MM.1S (cell line): ENCODE measurements around the gene PPM1F.

Experiments used
- DNase-seq: peaks from one replicate; pipeline ENCODE4 v3.0.0-alpha.2; 2015
- H2AFZ ChIP-seq: fragments of 300-600 bp; sonication (generic); 2 replicates; pipeline ENCODE4 v1.6.0; 2016; ENCODE audit warnings: antibody characterized with exemption, low read length
- H3F3A ChIP-seq: fragments of 300-600 bp; sonication (generic); 2 replicates; pipeline ENCODE4 v1.6.1; 2016; ENCODE audit warnings: mild to moderate bottlenecking, antibody characterized with exemption, low read length, moderate library complexity, mixed read lengths; ENCODE audit not compliant: insufficient read depth
- H3K27ac ChIP-seq: fragments of 300-600 bp; sonication (generic); 2 replicates; pipeline ENCODE4 v1.5.1; 2016; ENCODE audit warnings: mild to moderate bottlenecking, low read length
- H3K27me3 ChIP-seq: fragments of 300-600 bp; sonication (generic); replicated peaks from 2 replicates; pipeline ENCODE4 v1.6.0; 2016; ENCODE audit warnings: low read length; ENCODE audit not compliant: insufficient read depth
- H3K36me3 ChIP-seq: fragments of 300-600 bp; sonication (generic); replicated peaks from 2 replicates; pipeline ENCODE4 v1.6.1; 2016; ENCODE audit warnings: mild to moderate bottlenecking, low read length, mixed read lengths; ENCODE audit not compliant: insufficient read depth
- H3K4me1 ChIP-seq: fragments of 300-600 bp; sonication (generic); 2 replicates; pipeline ENCODE4 v1.6.1; 2016; ENCODE audit warnings: low read length, mixed read lengths
- H3K4me2 ChIP-seq: fragments of 300-600 bp; sonication (generic); 2 replicates; pipeline ENCODE4 v1.6.0; 2016; ENCODE audit warnings: low read depth, low read length
- H3K4me3 ChIP-seq: fragments of 300-600 bp; sonication (generic); 2 replicates; pipeline ENCODE4 v1.5.1; 2016; ENCODE audit warnings: low read length, mixed read lengths
- H3K79me2 ChIP-seq: fragments of 300-600 bp; sonication (generic); 2 replicates; pipeline ENCODE4 v1.6.1; 2016; ENCODE audit warnings: mixed run types, low read length, mixed read lengths
- H3K9ac ChIP-seq: fragments of 300-600 bp; sonication (generic); 2 replicates; pipeline ENCODE4 v1.6.1; 2016; ENCODE audit warnings: low read length, mixed read lengths
- H3K9me2 ChIP-seq: fragments of 300-600 bp; sonication (generic); replicated peaks from 2 replicates; pipeline ENCODE4 v1.6.1; 2016; ENCODE audit warnings: mild to moderate bottlenecking, low read length, mixed read lengths; ENCODE audit not compliant: insufficient read depth
- H3K9me3 ChIP-seq: fragments of 300-600 bp; sonication (generic); replicated peaks from 2 replicates; pipeline ENCODE4 v1.6.1; 2016; ENCODE audit warnings: mild to moderate bottlenecking, low read length, mixed read lengths; ENCODE audit not compliant: insufficient read depth
- H4K20me1 ChIP-seq: fragments of 300-600 bp; sonication (generic); 2 replicates; pipeline ENCODE4 v1.6.1; 2016; ENCODE audit warnings: mild to moderate bottlenecking, low read length, moderate library complexity, mixed read lengths; ENCODE audit not compliant: insufficient read depth
- CTCF ChIP-seq: fragments of 300-600 bp; sonication (generic); IDR thresholded peaks from 2 replicates; pipeline ENCODE4 v1.5.1; 2016; ENCODE audit warnings: antibody characterized with exemption, low read length, mixed read lengths
- EZH2 ChIP-seq: fragments of 300-600 bp; sonication (generic); optimal IDR thresholded peaks from 2 replicates; pipeline ENCODE3; 2017; ENCODE audit warnings: low read depth, mild to moderate bottlenecking, antibody characterized with exemption, low read length, mixed read lengths
- EZH2phosphoT487 ChIP-seq: fragments of 300-600 bp; sonication (generic); IDR thresholded peaks from 2 replicates; pipeline ENCODE4 v1.6.1; 2018; ENCODE audit warnings: antibody characterized with exemption, low read length

PPM1F gene

GRCh38 chr22:21947040-21948014, 5.3 kb downstream of the PPM1F start:
- Histone ChIP-seq H3K36me3 (no peaks in the 10 kb centered on the region), H3K9me2 (no peaks in the 10 kb centered on the region), H3K4me2 (no peak overlapping the region), H4K20me1 (no peaks in the 10 kb centered on the region), H3K79me2 (no peaks in the 10 kb centered on the region), H3K9ac (no peak overlapping the region), H3K27me3 (no peaks in the 10 kb centered on the region), H3K9me3 (no peaks in the 10 kb centered on the region), H2AFZ (no peak overlapping the region), H3K27ac (no peak overlapping the region), H3K4me3 (no peak overlapping the region), H3K4me1 (no peaks in the 10 kb centered on the region), H3F3A (no peaks in the 10 kb centered on the region)
- TF ChIP-seq CTCF, result no peak
- no peak for TF ChIP-seq EZH2
- no peak for TF ChIP-seq EZH2phosphoT487
- no peak for DNase-seq

GRCh38 chr22:21946262-21946925, 6.3 kb downstream of the PPM1F start:
- no peak for TF ChIP-seq CTCF
- H3K9me2 ChIP-seq, result no peaks in the 10 kb centered on the region
- H3K4me1 ChIP-seq, result no peaks in the 10 kb centered on the region
- H3K4me2 ChIP-seq, result no peak overlapping the region
- H3K79me2 ChIP-seq, result no peaks in the 10 kb centered on the region
- H3K36me3 ChIP-seq, result no peaks in the 10 kb centered on the region
- H3K9me3 ChIP-seq, result no peaks in the 10 kb centered on the region
- H3K4me3 ChIP-seq, result no peak overlapping the region
- H3K27ac ChIP-seq, result no peak overlapping the region
- no peaks in the 10 kb centered on the region for H3K27me3 ChIP-seq
- H3K9ac ChIP-seq, result no peak overlapping the region
- no peaks in the 10 kb centered on the region for H3F3A ChIP-seq
- DNase-seq, result no peak
- H2AFZ ChIP-seq, result no peak overlapping the region
- no peaks in the 10 kb centered on the region for H4K20me1 ChIP-seq

GRCh38 chr22:21945453-21946261, 7.0 kb downstream of the PPM1F start:
- Histone ChIP-seq H2AFZ (no peak overlapping the region), H3K4me1 (no peaks in the 10 kb centered on the region), H3K9ac (no peak overlapping the region), H4K20me1 (no peaks in the 10 kb centered on the region), H3K27me3 (no peaks in the 10 kb centered on the region), H3K79me2 (no peaks in the 10 kb centered on the region), H3K27ac (no peak overlapping the region), H3K9me3 (no peaks in the 10 kb centered on the region), H3K4me2 (no peak overlapping the region), H3K9me2 (no peaks in the 10 kb centered on the region), H3K36me3 (no peaks in the 10 kb centered on the region), H3K4me3 (no peak overlapping the region), H3F3A (no peaks in the 10 kb centered on the region)
- no peak for TF ChIP-seq EZH2phosphoT487
- no peak for TF ChIP-seq CTCF
- no peak for TF ChIP-seq EZH2
- DNase-seq, result no peak
